BJ (cell line): ENCODE results near the gene TBC1D8. TPM values are rescaled to one million over a fixed set of nuclear protein-coding genes. Genes with fewer than 3 reads are reported as not detected.

Source experiments
- CTCF ChIA-PET: fragments of 350-600 bp; formaldehyde crosslinking; extraction: SDS; loops from one replicate; lab custom pipeline; 2021; ENCODE audit warnings: antibody characterized with exemption, inconsistent platforms; lab: Yijun Ruan, JAX
- POLR2A ChIA-PET: fragments of 300-600 bp; sonication (Branson Sonifier 250); formaldehyde crosslinking; extraction: SDS; loops from one replicate; lab custom pipeline; 2021; ENCODE audit warnings: antibody characterized with exemption; lab: Charles Lee
- DNase-seq: peaks from one replicate; pipeline ENCODE4 v3.0.0-alpha.2; 2011; ENCODE audit warnings: low read depth
- H3K27me3 ChIP-seq: 2 replicates; pipeline ENCODE4 v1.6.0; 2011; ENCODE audit warnings: low read length; ENCODE audit not compliant: control insufficient read depth, insufficient read depth
- H3K36me3 ChIP-seq: 2 replicates; pipeline ENCODE4 v1.5.1; 2011; ENCODE audit warnings: low read length; ENCODE audit not compliant: control insufficient read depth, insufficient read depth
- H3K4me3 ChIP-seq: 2 replicates; pipeline ENCODE4 v1.5.1; 2011; ENCODE audit warnings: low read depth, mild to moderate bottlenecking, control low read depth, low read length
- polyA plus RNA-seq: library from polyadenylated mRNA; depleted of rRNA; stranded (reverse); fragments of >200 nt; gene quantifications from 2 replicates; pipeline ENCODE4 v1.2.3, GENCODE V29; 2011
- TF ChIP-seq, protein P1 (sequence below): IDR thresholded peaks from 2 replicates; pipeline ENCODE4 v1.5.1; 2011; ENCODE audit warnings: low read depth, mild to moderate bottlenecking, control low read depth, inconsistent platforms, low read length, moderate library complexity; ENCODE audit not compliant: insufficient read depth

The TBC1D8 gene
- polyA plus RNA-seq, 1 experiment, result 8.8 TPM

DNA sequence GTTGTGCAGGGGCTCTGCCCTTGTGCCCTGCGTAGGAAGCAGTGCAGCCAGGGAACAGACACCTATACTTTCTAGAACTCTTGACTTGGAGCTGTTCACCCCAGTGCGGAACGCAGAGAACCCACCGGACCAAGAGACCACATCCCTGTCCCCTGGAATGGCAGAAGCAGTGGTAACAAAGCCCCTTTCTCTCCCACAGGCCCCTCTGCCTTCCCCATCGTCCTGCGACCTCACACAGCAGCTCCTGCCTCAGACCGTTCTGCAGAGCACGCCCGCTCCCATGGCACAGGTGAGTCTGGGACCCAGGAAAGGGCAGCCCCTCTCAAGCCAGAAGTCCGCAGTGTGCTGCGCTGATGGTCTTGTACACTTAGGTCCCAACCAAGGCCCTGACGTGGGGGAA lies 173.7 kb downstream of the TBC1D8 start:
- TF ChIP-seq, protein P1, sequence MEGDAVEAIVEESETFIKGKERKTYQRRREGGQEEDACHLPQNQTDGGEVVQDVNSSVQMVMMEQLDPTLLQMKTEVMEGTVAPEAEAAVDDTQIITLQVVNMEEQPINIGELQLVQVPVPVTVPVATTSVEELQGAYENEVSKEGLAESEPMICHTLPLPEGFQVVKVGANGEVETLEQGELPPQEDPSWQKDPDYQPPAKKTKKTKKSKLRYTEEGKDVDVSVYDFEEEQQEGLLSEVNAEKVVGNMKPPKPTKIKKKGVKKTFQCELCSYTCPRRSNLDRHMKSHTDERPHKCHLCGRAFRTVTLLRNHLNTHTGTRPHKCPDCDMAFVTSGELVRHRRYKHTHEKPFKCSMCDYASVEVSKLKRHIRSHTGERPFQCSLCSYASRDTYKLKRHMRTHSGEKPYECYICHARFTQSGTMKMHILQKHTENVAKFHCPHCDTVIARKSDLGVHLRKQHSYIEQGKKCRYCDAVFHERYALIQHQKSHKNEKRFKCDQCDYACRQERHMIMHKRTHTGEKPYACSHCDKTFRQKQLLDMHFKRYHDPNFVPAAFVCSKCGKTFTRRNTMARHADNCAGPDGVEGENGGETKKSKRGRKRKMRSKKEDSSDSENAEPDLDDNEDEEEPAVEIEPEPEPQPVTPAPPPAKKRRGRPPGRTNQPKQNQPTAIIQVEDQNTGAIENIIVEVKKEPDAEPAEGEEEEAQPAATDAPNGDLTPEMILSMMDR, result no peak
- Histone ChIP-seq H3K27me3 (no peaks in the 10 kb centered on the region; the same call in 1 of the 2 replicates), H3K36me3 (peaks cover 18% of the 10 kb centered on the region), H3K4me3 (no peak overlapping the region)
- DNase-seq, result no peak
- ChIA-PET POLR2A (no interaction called here), CTCF (interaction anchor here (0.9 to 1.8 kb wide), 3 partner anchors 9 to 247 kb away, joined by 3 to 6 read pairs (median 6); no protein-coding TSS in a partner anchor)

DNA sequence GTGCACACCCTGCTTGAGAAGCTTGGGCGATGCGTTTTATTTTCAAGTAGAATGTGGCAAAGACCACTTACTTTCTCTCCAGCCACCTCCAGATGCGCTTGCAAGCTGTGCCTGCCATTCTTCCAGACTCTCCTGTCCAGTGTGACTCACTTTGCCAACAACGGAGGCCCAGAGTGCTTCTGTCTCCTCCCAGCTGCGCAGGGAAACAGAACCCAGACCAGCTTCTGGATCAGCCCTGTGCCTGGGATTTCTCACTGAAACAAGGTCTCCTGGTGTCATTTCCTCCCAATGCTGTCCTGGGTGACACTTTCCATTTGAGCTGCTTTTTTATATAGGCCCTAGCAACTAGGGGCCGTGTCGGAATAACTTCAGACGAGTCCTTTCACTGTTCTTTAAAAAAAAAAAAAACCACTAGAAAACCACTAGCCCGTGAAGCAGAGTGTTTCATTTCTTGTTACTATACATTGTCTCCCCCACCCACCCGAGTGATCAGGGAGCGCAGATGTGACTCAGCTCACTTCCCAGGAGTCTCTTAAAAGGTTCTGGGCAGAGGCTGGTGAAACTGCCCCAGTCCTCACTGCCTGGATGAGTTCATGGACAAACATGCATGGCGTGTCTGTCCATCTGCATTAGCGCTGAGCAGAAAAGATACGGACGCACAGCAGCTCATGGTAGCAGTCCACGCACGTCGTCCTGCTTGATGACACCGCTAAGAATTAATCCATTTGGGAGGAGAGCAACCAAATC lies 174.4 kb downstream of the TBC1D8 start:
- CTCF ChIA-PET, result interaction anchor here (0.9 to 1.8 kb wide), 5 partner anchors 9 to 247 kb away, joined by 3 to 6 read pairs (median 3); no protein-coding TSS in a partner anchor
- DNase-seq, result no peak
- H3K4me3 ChIP-seq, result no peak overlapping the region
- H3K36me3 ChIP-seq, result peaks cover 16% of the 10 kb centered on the region
- TF ChIP-seq, protein P1, result no peak
- H3K27me3 ChIP-seq, result no peaks in the 10 kb centered on the region
- POLR2A ChIA-PET, result no interaction called here

DNA sequence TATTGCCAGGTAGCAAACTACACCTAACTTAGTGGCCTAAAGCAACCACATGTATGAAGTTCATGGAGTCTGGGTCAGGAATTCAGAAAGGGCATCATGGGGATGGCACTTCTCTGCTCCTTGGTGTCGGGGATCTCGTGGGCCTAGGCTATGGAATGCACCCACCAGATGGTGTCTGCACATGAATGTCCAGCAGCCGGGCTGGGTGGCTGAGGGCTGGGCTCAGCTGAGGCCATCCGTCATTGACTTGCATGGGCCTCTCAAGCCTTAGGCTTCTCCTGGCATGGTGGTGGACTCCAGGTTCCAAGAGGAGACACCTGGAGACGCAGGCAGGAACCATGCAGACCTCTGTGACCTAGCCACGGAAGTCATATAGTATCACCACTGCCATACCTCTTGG lies 175.1 kb downstream of the TBC1D8 start:
- Histone ChIP-seq H3K27me3 (no peaks in the 10 kb centered on the region), H3K36me3 (peaks cover 18% of the 10 kb centered on the region), H3K4me3 (no peak overlapping the region)
- no peak for DNase-seq
- POLR2A ChIA-PET, result no interaction called here
- CTCF ChIA-PET, result interaction anchor here (0.9 to 1.8 kb wide), 4 partner anchors 10 to 247 kb away, joined by 3 to 6 read pairs (median 4); no protein-coding TSS in a partner anchor
- TF ChIP-seq, protein P1, result no peak

DNA sequence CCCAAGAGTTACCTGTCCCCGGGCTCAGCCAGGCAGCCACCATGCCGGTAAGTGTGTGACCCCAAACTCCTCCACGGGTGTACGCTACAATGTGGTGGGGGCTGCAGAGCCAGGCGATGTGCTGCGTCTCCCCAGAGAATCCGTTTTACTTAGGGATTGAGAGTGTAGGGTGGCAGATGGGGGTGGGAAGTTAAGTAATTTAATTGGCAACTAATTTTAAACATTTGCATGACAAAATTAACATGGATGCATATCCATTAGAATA lies 175.7 kb downstream of the TBC1D8 start:
- ChIA-PET POLR2A (no interaction called here), CTCF (no interaction called here)
- TF ChIP-seq, protein P1, result no peak
- DNase-seq, result no peak
- H3K27me3 ChIP-seq, result no peaks in the 10 kb centered on the region
- H3K36me3 ChIP-seq, result peaks cover 19% of the 10 kb centered on the region
- H3K4me3 ChIP-seq, result no peak overlapping the region

DNA sequence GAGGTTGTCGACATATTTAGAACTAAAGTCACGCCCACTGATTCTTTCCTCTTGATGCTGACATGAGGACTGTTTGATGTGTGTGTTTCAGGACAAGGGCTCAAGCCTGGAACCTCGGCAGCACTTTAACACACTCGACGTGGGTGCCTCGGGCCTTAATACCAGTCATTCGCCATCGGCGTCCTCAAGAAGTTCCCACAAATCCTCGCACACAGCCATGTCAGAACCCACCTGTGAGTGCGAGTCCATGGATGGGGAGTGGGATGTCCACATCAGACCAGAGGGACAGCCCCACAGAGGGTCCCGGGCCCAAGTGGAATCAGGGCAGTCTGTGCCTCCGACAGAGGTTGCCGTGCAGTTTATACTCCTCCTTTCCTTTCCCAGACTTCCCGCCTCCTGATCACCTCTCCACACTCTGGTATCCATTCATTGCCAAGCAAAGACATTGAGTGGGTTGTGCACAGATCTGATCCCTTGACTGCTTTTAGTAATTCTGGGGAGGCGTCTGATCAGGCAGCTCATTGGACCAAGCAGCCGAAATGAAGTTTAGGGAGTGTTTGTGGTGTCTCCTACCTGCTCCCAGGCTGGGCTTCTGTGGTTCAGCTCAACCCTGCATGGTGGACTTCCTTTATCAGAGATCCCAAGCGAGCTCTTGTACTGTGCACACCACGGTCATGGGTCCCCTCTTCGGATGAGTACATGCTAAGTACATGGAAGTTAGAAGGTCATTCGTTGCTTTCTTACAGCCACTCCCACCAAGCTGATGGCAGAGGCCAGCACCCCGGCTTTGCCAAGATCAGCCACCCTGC lies 176.3 kb downstream of the TBC1D8 start:
- H3K27me3 ChIP-seq, result no peaks in the 10 kb centered on the region
- TF ChIP-seq, protein P1, result no peak
- DNase-seq, result no peak
- peaks cover 20% of the 10 kb centered on the region for H3K36me3 ChIP-seq
- no peak overlapping the region for H3K4me3 ChIP-seq
- POLR2A ChIA-PET, result no interaction called here
- CTCF ChIA-PET, result no interaction called here
